GM12891 (cell line): ENCODE results near the gene CNDP2.

Source experiments
- DNase-seq: peaks from one replicate; pipeline ENCODE4 v3.0.0; 2011; ENCODE audit warnings: low spot score; ENCODE audit not compliant: insufficient read length
- FAIRE-seq: peaks from 2 replicates; lab custom pipeline; 2011; peaks lifted over from hg19 to GRCh38; lab: Jason Lieb, UNC
- PAX5 ChIP-seq: IDR thresholded peaks from 2 replicates; pipeline ENCODE4 v1.6.1; 2011; ENCODE audit warnings: low read length, moderate library complexity, mild to moderate bottlenecking; ENCODE audit not compliant: insufficient read depth, severe bottlenecking
- POLR2A ChIP-seq: IDR thresholded peaks from 2 replicates; pipeline ENCODE4 v1.6.1; 2011; ENCODE audit warnings: low read depth, low read length, control low read depth
- POLR2AphosphoS5 ChIP-seq: IDR thresholded peaks from 2 replicates; pipeline ENCODE4 v1.6.1; 2011; ENCODE audit warnings: low read depth, low read length, control low read depth
- POU2F2 ChIP-seq: IDR thresholded peaks from 2 replicates; pipeline ENCODE4 v1.6.1; 2011; ENCODE audit warnings: low read depth, mild to moderate bottlenecking, control low read depth, low read length, moderate library complexity
- SPI1 ChIP-seq: IDR thresholded peaks from 2 replicates; pipeline ENCODE4 v1.6.1; 2011; ENCODE audit warnings: low read depth, low read length, control low read depth
- TAF1 ChIP-seq: IDR thresholded peaks from 2 replicates; pipeline ENCODE4 v1.6.1; 2011; ENCODE audit warnings: low read depth, low read length, control low read depth

The CNDP2 gene

GRCh38 chr18:74507927-74508326 lies 11.8 kb downstream of the CNDP2 start:
- no peak for FAIRE-seq

GRCh38 chr18:74508366-74508765 lies 12.2 kb downstream of the CNDP2 start:
- TF ChIP-seq PAX5 (no peak), TAF1 (no peak), POLR2A (no peak), POU2F2 (no peak), POLR2AphosphoS5 (no peak), SPI1 (no peak)
- FAIRE-seq, result no peak

More at GRCh38 chr18:74507927-74508326, 11.8 kb downstream of the CNDP2 start:
- DNase-seq, result no peak
- TF ChIP-seq TAF1 (no peak), SPI1 (no peak), POLR2A (no peak), POLR2AphosphoS5 (no peak)

GRCh38 chr18:74508821-74509225 lies 12.7 kb downstream of the CNDP2 start:
- TF ChIP-seq POLR2A (no peak), PAX5 (no peak), TAF1 (no peak), SPI1 (no peak), POU2F2 (no peak), POLR2AphosphoS5 (no peak)
- FAIRE-seq (no peak), DNase-seq (no peak)

More at GRCh38 chr18:74508366-74508765, 12.2 kb downstream of the CNDP2 start:
- DNase-seq, result no peak

GRCh38 chr18:74509856-74510769 lies 13.9 kb downstream of the CNDP2 start:
- DNase-seq (no peak), FAIRE-seq (no peak)
- TF ChIP-seq POLR2AphosphoS5 (no peak), SPI1 (no peak), POU2F2 (no peak), PAX5 (no peak), TAF1 (no peak)

GRCh38 chr18:74510770-74511095 lies 14.6 kb downstream of the CNDP2 start:
- TF ChIP-seq TAF1, result no peak
- TF ChIP-seq POLR2AphosphoS5, result no peak
- no peak; the same call in 1 of the 2 replicates for TF ChIP-seq POLR2A
- no peak for TF ChIP-seq PAX5
- TF ChIP-seq POU2F2, result no peak
- TF ChIP-seq SPI1, result no peak
- no peak for DNase-seq
- FAIRE-seq, result no peak

- DNase-seq, result no peak
Measured at GRCh38 chr18:74511823-74512222, 15.7 kb downstream of the CNDP2 start.

GRCh38 chr18:74512321-74513053 lies 16.3 kb downstream of the CNDP2 start:
- no peak for FAIRE-seq

More at GRCh38 chr18:74511823-74512222, 15.7 kb downstream of the CNDP2 start:
- TF ChIP-seq PAX5, result no peak
- peak; percentile 24; the same call in 1 of the 2 replicates for TF ChIP-seq POLR2AphosphoS5
- no peak for FAIRE-seq

GRCh38 chr18:74513149-74513882 lies 17.2 kb downstream of the CNDP2 start:
- no peak for TF ChIP-seq POU2F2
- no peak for TF ChIP-seq POLR2AphosphoS5
- TF ChIP-seq SPI1, result no peak
- no peak for TF ChIP-seq PAX5
- no peak for TF ChIP-seq TAF1
- no peak for TF ChIP-seq POLR2A
- no peak for DNase-seq
- no peak for FAIRE-seq

More at GRCh38 chr18:74512321-74513053, 16.3 kb downstream of the CNDP2 start:
- TF ChIP-seq TAF1, result no peak
- TF ChIP-seq POLR2AphosphoS5, result no peak
- no peak for TF ChIP-seq PAX5
- no peak for TF ChIP-seq SPI1
- no peak for TF ChIP-seq POU2F2
- TF ChIP-seq POLR2A, result no peak
- DNase-seq, result no peak

GRCh38 chr18:74513883-74514205 lies 17.7 kb downstream of the CNDP2 start:
- DNase-seq, result no peak
- no peak for FAIRE-seq
- TF ChIP-seq TAF1 (no peak), SPI1 (no peak), POU2F2 (no peak), POLR2AphosphoS5 (no peak), POLR2A (no peak), PAX5 (no peak)
